DOHH2 (cell line): ENCODE data around the gene ETV6.

ENCODE experiments used
- H3F3A ChIP-seq: fragments of 200-600 bp; sonication (generic), shearing (Covaris generic); 2 replicates; pipeline ENCODE4 v1.6.0; 2016; ENCODE audit warnings: antibody characterized with exemption, mild to moderate bottlenecking; ENCODE audit not compliant: control insufficient read depth, insufficient read depth
- H3K27ac ChIP-seq: fragments of 200-600 bp; sonication (generic); 2 replicates; pipeline ENCODE4 v1.5.1; 2014; ENCODE audit warnings: low read depth, mild to moderate bottlenecking, low read length, moderate library complexity
- H3K27me3 ChIP-seq: fragments of 200-600 bp; sonication (generic); 2 replicates; pipeline ENCODE4 v1.6.1; 2014; ENCODE audit warnings: mild to moderate bottlenecking, low read length, mixed read lengths; ENCODE audit not compliant: control insufficient read depth
- H3K36me3 ChIP-seq: fragments of 200-600 bp; sonication (generic); 2 replicates; pipeline ENCODE4 v1.6.1; 2014; ENCODE audit warnings: mild to moderate bottlenecking, low read length, moderate library complexity, mixed read lengths; ENCODE audit not compliant: control insufficient read depth
- H3K4me1 ChIP-seq: fragments of 200-600 bp; sonication (generic); 2 replicates; pipeline ENCODE4 v1.6.1; 2014; ENCODE audit warnings: mild to moderate bottlenecking, low read length, mixed read lengths; ENCODE audit not compliant: control insufficient read depth
- H3K4me2 ChIP-seq: fragments of 200-600 bp; sonication (generic); 2 replicates; pipeline ENCODE4 v1.6.0; 2014; ENCODE audit warnings: mild to moderate bottlenecking, low read length, moderate library complexity
- H3K4me3 ChIP-seq: fragments of 200-600 bp; sonication (generic); 2 replicates; pipeline ENCODE4 v1.5.1; 2014; ENCODE audit warnings: mild to moderate bottlenecking, low read length, mixed read lengths
- H3K79me2 ChIP-seq: fragments of 200-600 bp; sonication (generic); 2 replicates; pipeline ENCODE4 v1.6.1; 2014; ENCODE audit warnings: mild to moderate bottlenecking, low read length, mixed read lengths; ENCODE audit not compliant: control insufficient read depth
- H3K9me2 ChIP-seq: fragments of 200-600 bp; sonication (generic); replicated peaks from 2 replicates; pipeline ENCODE4 v1.6.1; 2014; ENCODE audit warnings: mild to moderate bottlenecking, low read length, mixed read lengths; ENCODE audit not compliant: control insufficient read depth
- H3K9me3 ChIP-seq: fragments of 200-600 bp; sonication (generic); 2 replicates; pipeline ENCODE4 v1.6.1; 2014; ENCODE audit warnings: antibody characterized with exemption, low read length, mixed read lengths; ENCODE audit not compliant: control insufficient read depth, insufficient read depth
- H4K20me1 ChIP-seq: fragments of 200-600 bp; sonication (generic); 2 replicates; pipeline ENCODE4 v1.6.0; 2014; ENCODE audit warnings: low read depth, mild to moderate bottlenecking, antibody characterized with exemption, low read length, moderate library complexity; ENCODE audit not compliant: control insufficient read depth, insufficient read depth
- EZH2phosphoT487 ChIP-seq: fragments of 200-600 bp; sonication (generic); IDR thresholded peaks from 2 replicates; pipeline ENCODE4 v1.6.1; 2017; ENCODE audit warnings: borderline replicate concordance, mild to moderate bottlenecking, antibody characterized with exemption, low read length, moderate library complexity, mixed read lengths
- TF ChIP-seq, protein P1 (sequence below): fragments of 200-600 bp; sonication (generic); IDR thresholded peaks from one replicate; pipeline ENCODE4 v1.5.1; 2014; ENCODE audit warnings: antibody characterized with exemption, mild to moderate bottlenecking, low read depth, low read length; ENCODE audit not compliant: poor library complexity, severe bottlenecking

ETV6 gene

GRCh38 chr12:11943919-11944700 lies 294.6 kb downstream of the ETV6 start:
- Histone ChIP-seq H3K4me2 (no peak overlapping the region), H3K9me3 (no peaks in the 10 kb centered on the region), H3K27ac (no peak overlapping the region), H3K9me2 (no peaks in the 10 kb centered on the region), H4K20me1 (no peaks in the 10 kb centered on the region), H3K36me3 (no peaks in the 10 kb centered on the region), H3F3A (no peaks in the 10 kb centered on the region), H3K27me3 (peaks cover 8% of the 10 kb centered on the region; the same call in 1 of the 2 replicates), H3K79me2 (no peaks in the 10 kb centered on the region), H3K4me1 (no peaks in the 10 kb centered on the region), H3K4me3 (no peak overlapping the region)
- TF ChIP-seq, protein P1, sequence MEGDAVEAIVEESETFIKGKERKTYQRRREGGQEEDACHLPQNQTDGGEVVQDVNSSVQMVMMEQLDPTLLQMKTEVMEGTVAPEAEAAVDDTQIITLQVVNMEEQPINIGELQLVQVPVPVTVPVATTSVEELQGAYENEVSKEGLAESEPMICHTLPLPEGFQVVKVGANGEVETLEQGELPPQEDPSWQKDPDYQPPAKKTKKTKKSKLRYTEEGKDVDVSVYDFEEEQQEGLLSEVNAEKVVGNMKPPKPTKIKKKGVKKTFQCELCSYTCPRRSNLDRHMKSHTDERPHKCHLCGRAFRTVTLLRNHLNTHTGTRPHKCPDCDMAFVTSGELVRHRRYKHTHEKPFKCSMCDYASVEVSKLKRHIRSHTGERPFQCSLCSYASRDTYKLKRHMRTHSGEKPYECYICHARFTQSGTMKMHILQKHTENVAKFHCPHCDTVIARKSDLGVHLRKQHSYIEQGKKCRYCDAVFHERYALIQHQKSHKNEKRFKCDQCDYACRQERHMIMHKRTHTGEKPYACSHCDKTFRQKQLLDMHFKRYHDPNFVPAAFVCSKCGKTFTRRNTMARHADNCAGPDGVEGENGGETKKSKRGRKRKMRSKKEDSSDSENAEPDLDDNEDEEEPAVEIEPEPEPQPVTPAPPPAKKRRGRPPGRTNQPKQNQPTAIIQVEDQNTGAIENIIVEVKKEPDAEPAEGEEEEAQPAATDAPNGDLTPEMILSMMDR = no peak
- TF ChIP-seq EZH2phosphoT487 = no peak
